ENCODE data around the gene SPATA33. TPM values are rescaled to one million over a fixed set of nuclear protein-coding genes. Genes with fewer than 3 reads are reported as not detected.

SPATA33 gene
- 33.4 and 38.4 TPM in 2 replicates for total RNA-seq
- long read RNA-seq, partial matches to known transcripts = 0 of 6 reads
- long read RNA-seq, other reads (novel, unspliced or antisense) = 4 of 6 reads

DNA sequence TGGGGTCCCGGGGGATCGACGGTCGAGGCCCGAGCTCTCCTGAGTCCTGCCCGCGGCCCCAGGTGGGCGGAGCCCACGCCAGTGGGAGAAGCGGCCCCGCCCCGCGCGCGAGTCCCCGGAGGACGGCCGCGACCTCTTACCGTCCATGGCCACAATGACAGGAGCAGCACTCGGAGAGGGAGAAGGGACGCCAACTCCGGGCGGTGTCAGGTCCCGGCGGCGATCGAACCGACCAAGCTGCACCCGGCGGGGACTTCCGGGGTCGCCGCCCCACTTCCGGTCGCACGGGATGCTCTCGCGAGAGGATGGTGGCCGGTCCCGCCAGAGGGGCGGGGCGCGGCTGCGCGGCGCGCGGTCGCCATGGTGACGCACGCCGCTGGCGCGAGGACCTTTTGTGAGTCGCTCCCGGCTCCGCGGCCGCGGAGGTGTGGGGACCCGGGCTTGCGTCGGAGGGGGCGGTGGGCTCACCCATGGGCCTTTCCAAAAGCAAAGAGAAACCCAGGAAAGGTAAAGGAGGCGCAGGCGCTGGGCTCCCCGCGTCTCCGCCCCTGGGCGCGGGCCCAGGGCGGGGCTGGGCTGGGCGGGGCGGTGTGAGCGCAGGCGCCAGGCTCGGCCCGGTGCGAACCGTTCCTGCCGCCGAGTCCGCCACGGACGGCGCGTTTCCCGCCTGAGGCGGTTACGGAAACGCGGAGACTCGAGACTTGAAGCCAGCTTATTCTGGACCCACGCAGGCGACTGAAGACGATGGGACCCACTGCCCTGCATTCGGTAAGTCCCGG lies at the start of gene SPATA33, which contains the start of gene CHMP1A:
SPATA33 (plus strand) TSS at position 395 of the 779 bp plus-strand sequence; CDS start at position 471, 76 bp downstream.
CHMP1A (minus strand) TSS at position 267 of the 779 bp plus-strand sequence; CDS start at position 147, 120 bp downstream.
- TF ChIP-seq, protein P1, sequence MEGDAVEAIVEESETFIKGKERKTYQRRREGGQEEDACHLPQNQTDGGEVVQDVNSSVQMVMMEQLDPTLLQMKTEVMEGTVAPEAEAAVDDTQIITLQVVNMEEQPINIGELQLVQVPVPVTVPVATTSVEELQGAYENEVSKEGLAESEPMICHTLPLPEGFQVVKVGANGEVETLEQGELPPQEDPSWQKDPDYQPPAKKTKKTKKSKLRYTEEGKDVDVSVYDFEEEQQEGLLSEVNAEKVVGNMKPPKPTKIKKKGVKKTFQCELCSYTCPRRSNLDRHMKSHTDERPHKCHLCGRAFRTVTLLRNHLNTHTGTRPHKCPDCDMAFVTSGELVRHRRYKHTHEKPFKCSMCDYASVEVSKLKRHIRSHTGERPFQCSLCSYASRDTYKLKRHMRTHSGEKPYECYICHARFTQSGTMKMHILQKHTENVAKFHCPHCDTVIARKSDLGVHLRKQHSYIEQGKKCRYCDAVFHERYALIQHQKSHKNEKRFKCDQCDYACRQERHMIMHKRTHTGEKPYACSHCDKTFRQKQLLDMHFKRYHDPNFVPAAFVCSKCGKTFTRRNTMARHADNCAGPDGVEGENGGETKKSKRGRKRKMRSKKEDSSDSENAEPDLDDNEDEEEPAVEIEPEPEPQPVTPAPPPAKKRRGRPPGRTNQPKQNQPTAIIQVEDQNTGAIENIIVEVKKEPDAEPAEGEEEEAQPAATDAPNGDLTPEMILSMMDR (IDR thresholded peaks at IDR 0.05; ENCODE audit: unreplicated experiment) = no peak
- peak; percentile 90 for DNase-seq (ENCODE audit: low spot score, unreplicated experiment)
- H3K4me3 Mint-ChIP-seq (ENCODE audit: low read depth) = peak within 1 kb of the TSS; percentile 87
- H3K27me3 Mint-ChIP-seq = no peaks in the 10 kb centered on the region
- H3K4me1 Mint-ChIP-seq (ENCODE audit: low read depth) = peaks cover 6% of the 10 kb centered on the region
- no peaks in the 10 kb centered on the region for H3K9me3 Mint-ChIP-seq (ENCODE audit: low read depth)
- H3K36me3 Mint-ChIP-seq (ENCODE audit: insufficient read depth) = peaks cover 34% of the 10 kb centered on the region
- H3K27ac Mint-ChIP-seq = peak within 1 kb of the TSS; percentile 92

DNA sequence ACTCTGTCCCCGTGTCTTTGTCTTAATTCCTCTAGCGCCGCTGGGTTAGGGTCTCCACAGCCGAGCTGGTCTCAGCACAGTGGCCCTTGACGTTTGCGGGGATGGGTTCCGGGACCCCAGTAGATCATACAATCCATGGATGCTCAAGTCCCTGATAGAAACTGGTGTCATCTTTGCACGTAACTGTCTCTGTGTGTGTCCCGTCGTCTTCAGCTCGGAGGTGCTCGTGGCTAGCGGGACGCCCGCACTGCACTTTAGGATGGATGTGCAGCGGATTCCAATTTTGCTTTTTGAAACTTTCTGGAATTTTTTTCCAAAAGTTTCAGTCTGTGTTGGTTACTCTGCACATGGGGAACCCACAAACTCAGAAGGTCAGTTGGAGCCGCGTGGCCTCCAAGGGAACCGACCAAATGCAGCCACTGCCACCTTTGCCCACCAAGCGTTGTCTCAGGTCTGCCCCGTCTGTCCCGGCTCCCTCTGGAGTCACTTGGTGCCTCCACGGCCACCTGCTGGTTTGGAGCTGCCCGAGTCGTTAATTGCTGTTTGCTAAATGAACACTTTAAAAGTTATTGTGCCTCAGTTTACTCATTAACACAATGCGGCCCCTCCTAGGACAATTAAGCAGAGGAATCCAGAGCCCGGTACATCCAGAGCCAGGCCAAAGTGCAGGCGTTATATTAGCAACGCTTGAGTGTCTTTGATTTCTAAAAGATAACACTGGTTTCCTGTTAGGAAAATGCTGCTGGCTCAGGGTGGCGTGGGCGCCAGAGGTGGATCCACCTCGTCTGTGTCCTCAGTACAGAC lies 49.5 kb upstream of the SPATA33 start:
- Mint-ChIP-seq H3K9me3 (ENCODE audit: low read depth) (no peaks in the 10 kb centered on the region), H3K27me3 (peaks cover under 1% of the 10 kb centered on the region), H3K36me3 (ENCODE audit: insufficient read depth) (no peaks in the 10 kb centered on the region), H3K4me3 (ENCODE audit: low read depth) (no peak overlapping the region), H3K27ac (peak overlapping the region; percentile 64), H3K4me1 (ENCODE audit: low read depth) (peaks cover 14% of the 10 kb centered on the region)
- no peak for DNase-seq (ENCODE audit: low spot score, unreplicated experiment)
- TF ChIP-seq, protein P1 (IDR thresholded peaks at IDR 0.05; ENCODE audit: unreplicated experiment) = no peak

DNA sequence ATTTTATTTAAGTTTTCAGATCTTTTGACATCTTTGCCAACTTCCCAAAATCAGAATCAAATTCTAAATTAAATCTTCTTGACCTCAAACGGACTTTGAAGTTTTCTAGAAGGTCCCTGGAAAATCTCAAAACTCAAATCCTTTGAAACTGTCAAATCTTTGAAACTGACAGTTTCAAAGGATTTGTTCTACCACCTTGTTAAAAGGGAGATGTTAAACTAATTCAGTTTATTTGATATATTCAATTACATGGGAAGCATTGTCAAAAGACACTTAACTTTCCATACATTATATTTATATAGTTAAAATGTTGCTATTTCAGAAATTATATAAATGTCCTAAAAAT lies 47.6 kb upstream of the SPATA33 start:
- Mint-ChIP-seq H3K4me3 (ENCODE audit: low read depth) (no peak overlapping the region), H3K4me1 (ENCODE audit: low read depth) (peaks cover 14% of the 10 kb centered on the region), H3K9me3 (ENCODE audit: low read depth) (no peaks in the 10 kb centered on the region), H3K36me3 (ENCODE audit: insufficient read depth) (no peaks in the 10 kb centered on the region), H3K27me3 (no peaks in the 10 kb centered on the region), H3K27ac (no peak overlapping the region)
- DNase-seq (ENCODE audit: low spot score, unreplicated experiment) = no peak
- TF ChIP-seq, protein P1 (IDR thresholded peaks at IDR 0.05; ENCODE audit: unreplicated experiment) = no peak

DNA sequence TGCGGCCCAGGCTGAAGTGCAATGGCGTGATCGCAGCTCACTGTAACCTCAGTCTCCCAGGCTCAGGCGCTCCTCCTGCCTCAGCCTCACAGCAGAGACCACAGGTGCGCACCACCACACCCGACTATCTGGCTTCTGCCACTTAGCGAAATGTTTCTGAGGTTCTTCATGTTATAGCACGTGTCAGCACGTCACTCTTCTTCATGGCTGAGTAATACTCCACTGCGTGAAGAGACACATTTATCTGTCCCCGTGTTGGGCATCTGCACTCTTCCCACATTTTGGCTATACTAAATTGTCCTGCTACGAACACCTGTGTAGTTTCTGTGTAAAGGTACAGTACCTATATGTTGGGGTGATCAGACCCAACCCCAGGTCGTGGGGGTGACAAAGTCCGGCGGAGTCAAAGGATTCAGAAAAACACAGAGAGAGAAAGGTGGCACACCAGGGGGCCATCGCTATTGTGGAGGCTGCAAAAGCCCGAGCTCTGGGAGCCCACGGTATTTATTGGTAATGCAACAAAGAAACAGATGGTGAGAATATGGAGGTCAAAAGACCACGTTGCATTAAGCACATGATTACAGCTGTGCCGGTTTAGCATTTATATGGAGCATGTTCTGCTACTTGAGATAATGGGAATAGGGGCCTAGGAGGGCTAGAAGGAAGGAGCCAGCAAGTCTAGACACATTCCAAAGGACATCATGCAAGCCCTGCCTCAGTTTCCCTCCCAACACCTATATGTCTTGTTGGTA lies 45.0 kb upstream of the SPATA33 start:
- H3K36me3 Mint-ChIP-seq (ENCODE audit: insufficient read depth) = no peaks in the 10 kb centered on the region
- DNase-seq (ENCODE audit: low spot score, unreplicated experiment) = no peak
- no peak overlapping the region for H3K4me3 Mint-ChIP-seq (ENCODE audit: low read depth)
- H3K4me1 Mint-ChIP-seq (ENCODE audit: low read depth) = peaks cover 14% of the 10 kb centered on the region
- H3K27me3 Mint-ChIP-seq = no peaks in the 10 kb centered on the region
- peak overlapping the region; percentile 77 for H3K27ac Mint-ChIP-seq
- no peaks in the 10 kb centered on the region for H3K9me3 Mint-ChIP-seq (ENCODE audit: low read depth)
- TF ChIP-seq, protein P1 (IDR thresholded peaks at IDR 0.05; ENCODE audit: unreplicated experiment) = no peak
